ENCODE measurements around the gene ACE. TPM values are rescaled to one million over a fixed set of nuclear protein-coding genes. Genes with fewer than 3 reads are reported as not detected.

The ACE gene
- total RNA-seq, 1 experiment from 2014 or later = 5.4 TPM

- Histone ChIP-seq H2AFZ (ENCODE audit: low read length) (no peak overlapping the region), H4K20me1 (ENCODE audit: control insufficient read depth, insufficient read depth, insufficient read length) (no peaks in the 10 kb centered on the region), H2BK15ac (ENCODE audit: low read depth, low read length) (no peak overlapping the region), H2BK20ac (ENCODE audit: low read depth, low read length, poor library complexity, severe bottlenecking) (no peak overlapping the region), H3K56ac (ENCODE audit: insufficient read length, low read depth, low read length) (no peak overlapping the region), H2BK5ac (ENCODE audit: insufficient read length, low read length) (no peak overlapping the region), H3K14ac (ENCODE audit: insufficient read depth, low read length) (no peak overlapping the region), H3K23me2 (ENCODE audit: insufficient read length, low read depth, low read length, poor library complexity, severe bottlenecking) (no peaks in the 10 kb centered on the region), H2AK5ac (ENCODE audit: insufficient read length, low read length) (no peak overlapping the region), H2BK12ac (ENCODE audit: insufficient read length, low read depth, low read length) (no peak overlapping the region), H3K79me1 (ENCODE audit: insufficient read depth, low read depth, low read length, poor library complexity, severe bottlenecking) (no peaks in the 10 kb centered on the region), H3K4me1 (ENCODE audit: insufficient read depth, low read length) (peaks cover 8% of the 10 kb centered on the region; the same call in 1 of the 2 replicates), H3K23ac (ENCODE audit: insufficient read length, low read depth, low read length) (no peak overlapping the region), H3K4me2 (ENCODE audit: insufficient read depth, insufficient read length, low read length) (no peak overlapping the region), H3K79me2 (ENCODE audit: insufficient read depth, low read length) (no peaks in the 10 kb centered on the region), H3K9me3 (ENCODE audit: control insufficient read depth, low read depth, low read length) (no peaks in the 10 kb centered on the region), H4K8ac (replicated peaks; ENCODE audit: insufficient read length, low read depth, low read length) (no peak overlapping the region), H3K9ac (ENCODE audit: extremely low read depth, insufficient read length, low read length) (no peak overlapping the region), H3K18ac (ENCODE audit: insufficient read length, low read depth, low read length) (no peak overlapping the region), H3K27me3 (ENCODE audit: insufficient read depth, low read length) (no peaks in the 10 kb centered on the region), H4K5ac (ENCODE audit: insufficient read length, low read depth, low read length) (no peak overlapping the region), H4K91ac (ENCODE audit: insufficient read length, low read depth, low read length) (no peak overlapping the region), H2BK120ac (ENCODE audit: low read depth, low read length, poor library complexity, severe bottlenecking) (no peak overlapping the region), H3K4ac (ENCODE audit: low read depth, low read length) (no peak overlapping the region), H3K27ac (ENCODE audit: insufficient read length, low read depth, low read length) (no peak overlapping the region), H3T11ph (ENCODE audit: low read length) (no peak overlapping the region)
- Mint-ChIP-seq H3K27me3 (ENCODE audit: low read depth) (no peaks in the 10 kb centered on the region), H3K4me1 (peaks cover 29 to 34% of the 10 kb centered on the region in 2 experiments), H3K27ac (no peak overlapping the region; a peak in 1 of 7 replicates), H3K9me3 (no peaks in the 10 kb centered on the region), H3K4me3 (no peak overlapping the region), H3K36me3 (ENCODE audit: insufficient read depth in 1 of 3, low read depth in 3 of 3) (peaks cover 5 to 15% (median 6%) of the 10 kb centered on the region in 3 experiments; a peak in 4 of 7 replicates)
- no peak for TF ChIP-seq CTCF (conservative IDR thresholded peaks at IDR 0.05)
- WGBS (ENCODE audit: extremely low coverage, insufficient read length, low lambda C conversion rate) = no CpG with 5 or more reads among the region's 7 CpGs
- DNase-seq = no peak
Measured at GRCh38 chr17:63431618-63431938, 45.3 kb upstream of the ACE start.

All from H9 (cell line).